GM18870 (cell line): Measurements from ENCODE around the gene LMO1.

Experiments used
- ATAC-seq: cut with Tn5 transposase; IDR thresholded peaks from one replicate; pipeline ENCODE4 v1.9.1; 2021; ENCODE audit warnings: moderate library complexity; ENCODE audit not compliant: unreplicated experiment

LMO1 gene

DNA sequence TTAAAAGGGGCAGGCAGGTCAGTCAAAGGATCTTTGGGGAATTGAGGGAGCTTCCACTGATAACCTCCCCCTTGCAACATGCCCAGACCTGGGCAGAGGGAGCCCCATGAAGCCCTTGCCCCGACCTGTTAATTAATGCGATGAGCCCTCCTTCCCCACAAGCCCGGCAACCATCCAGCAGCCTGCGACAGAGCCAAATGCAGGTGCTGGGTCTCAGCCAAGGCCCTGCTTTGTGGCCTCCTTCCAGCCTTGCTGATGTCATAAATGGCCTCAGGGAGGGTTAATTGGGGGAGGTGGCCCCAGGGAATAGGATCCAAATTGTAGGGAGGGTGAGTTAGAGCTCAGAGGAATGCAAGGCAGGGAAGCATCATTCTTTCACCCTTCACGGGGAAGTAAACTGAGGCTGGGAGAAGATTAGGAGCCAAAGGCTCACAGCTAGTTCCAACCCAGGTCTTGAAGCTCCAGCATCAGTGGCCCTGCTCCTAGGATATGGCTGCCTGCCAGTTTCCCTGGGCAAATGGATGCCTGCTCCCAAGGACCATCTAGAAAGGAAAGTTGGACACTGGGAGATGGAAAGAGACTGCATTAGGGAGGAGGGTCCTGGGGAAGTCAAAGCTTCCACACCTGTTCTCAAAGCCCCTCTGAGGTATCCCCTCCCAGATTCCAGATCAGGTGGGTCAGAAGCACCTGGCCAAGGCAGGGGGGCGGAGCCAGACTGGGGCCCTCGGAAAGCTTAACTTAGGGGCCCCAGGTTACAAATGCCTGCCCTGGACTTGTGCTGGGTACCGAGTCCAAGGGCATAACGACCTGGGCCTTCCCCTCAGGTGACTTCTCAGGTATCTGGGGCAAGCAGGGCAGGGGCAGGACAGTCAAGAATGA, 34.1 kb downstream of the LMO1 start:
- no peak for ATAC-seq

GRCh38 chr11:8228231-8228630, 35.4 kb downstream of the LMO1 start:
- no peak for ATAC-seq

DNA sequence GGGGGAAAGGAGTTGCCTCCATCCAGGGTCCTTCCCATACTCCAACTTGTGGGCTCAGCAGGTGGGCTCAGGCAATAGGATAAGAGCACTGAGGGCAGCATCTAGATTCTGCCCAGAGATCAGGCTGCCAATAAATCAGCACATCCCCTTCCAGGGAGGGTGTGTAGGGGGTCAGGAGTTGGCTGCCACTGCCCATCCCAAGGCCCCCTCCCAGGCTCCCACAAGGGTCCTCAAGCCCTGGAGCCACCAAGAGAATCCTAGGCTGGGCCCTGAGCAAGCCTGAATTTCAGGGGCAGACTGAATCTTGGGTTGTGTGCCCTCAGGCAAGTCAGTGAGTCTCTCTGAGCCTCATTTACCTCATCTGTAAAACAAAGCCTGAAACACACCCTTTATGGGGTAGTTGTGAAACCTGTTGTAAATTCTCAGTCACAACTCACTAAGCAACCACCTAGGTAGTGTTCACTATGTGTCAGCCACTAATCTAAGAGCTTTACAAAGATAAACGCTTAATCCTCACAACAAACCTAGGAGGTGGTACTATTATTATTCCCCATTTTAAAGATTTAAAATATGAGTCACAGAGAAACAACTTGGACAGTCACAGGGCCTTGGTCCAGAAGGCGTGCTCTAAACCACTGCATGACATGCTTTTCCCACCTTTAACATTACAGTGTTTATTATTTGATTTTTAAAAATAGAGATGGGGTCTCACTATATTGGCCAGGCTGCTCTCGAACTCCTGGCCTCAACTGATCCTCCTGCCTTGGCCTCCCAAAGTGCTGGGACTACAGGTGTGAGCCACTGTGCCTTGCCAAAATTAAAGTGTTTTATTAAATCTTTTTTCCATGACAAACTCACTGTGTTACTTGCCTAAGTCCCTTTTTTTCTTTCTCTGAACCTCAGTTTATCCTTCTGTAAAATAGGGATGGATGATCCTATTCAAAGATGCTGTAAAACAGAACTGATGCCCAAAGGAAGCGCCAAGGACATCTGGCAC, 36.2 kb downstream of the LMO1 start:
- no peak for ATAC-seq

- no peak for ATAC-seq
Observed at GRCh38 chr11:8225589-8226036, 38.1 kb downstream of the LMO1 start.

GRCh38 chr11:8224711-8225110, 39.0 kb downstream of the LMO1 start:
- no peak for ATAC-seq

DNA sequence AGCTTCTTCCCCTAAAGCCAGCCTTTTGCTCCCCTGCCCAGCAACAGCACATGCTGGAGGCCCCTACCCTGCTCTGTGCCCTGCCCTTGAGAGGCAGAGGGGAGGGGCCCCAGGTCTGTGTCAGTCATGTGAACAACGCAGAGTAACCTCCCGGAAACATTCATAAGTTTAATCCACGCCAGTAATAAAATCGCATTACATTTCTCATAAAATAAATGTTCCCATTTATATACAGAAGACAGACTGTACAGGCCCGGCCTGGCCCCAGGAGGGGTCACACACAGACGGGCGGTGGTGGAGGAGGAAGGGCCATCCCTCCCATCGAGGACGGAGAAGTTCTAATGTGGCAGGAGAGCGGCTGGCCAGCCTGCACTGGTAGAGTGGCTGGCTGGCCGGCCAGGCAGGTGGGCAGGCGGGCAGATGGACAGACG, 39.5 kb downstream of the LMO1 start:
- no peak for ATAC-seq

DNA sequence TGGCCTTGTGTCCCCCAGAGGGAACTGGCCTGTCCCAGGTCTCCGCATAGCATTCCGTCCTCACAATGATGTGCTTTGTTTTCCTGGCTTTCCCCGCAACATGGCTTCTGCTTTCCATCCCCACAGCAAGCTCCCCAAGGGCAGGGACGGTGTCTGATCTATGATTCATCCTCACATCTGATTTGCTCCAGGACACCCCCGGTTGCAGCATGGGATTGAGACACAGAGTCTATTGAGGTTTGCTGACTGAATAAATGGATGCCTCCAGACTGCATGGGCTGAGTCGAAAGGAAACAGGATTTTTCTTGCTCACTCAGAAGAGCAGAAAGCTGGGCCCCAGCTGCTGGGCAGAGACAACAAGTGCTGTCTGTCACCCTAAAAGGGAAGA, 40.2 kb downstream of the LMO1 start:
- ATAC-seq, result no peak

GRCh38 chr11:8222820-8223512, 40.7 kb downstream of the LMO1 start:
- ATAC-seq, result no peak

DNA sequence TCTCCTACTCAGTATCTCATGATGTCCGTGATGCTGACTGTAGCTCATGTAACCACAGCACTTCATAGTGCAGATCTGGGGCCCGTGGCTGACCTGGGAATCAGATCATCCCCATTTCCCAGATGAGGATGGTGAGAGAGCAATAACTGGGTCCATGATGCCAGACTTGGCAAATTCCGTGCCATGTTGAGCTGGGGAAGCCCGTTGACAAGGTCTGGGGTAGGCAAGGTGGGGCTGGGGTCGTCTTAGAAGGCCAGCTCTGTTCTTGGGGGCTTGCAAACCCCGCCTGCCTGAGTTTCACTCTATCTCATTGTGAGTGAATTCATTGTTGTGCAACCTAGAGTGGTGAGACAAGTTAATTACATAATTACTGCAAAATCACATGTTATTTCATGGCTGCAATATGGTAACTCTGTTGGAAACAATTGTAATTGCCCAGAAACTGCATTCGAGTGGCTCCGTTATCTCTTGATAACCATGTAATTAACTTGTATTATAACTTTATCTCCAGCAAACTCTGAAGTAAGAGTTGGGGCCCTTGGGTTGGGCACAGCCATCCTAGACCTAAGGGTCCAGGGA, 41.7 kb downstream of the LMO1 start:
- ATAC-seq, result no peak

GRCh38 chr11:8221046-8221723, 42.5 kb downstream of the LMO1 start:
- no peak for ATAC-seq

- no peak for ATAC-seq
Observed at GRCh38 chr11:8220261-8221045, 43.2 kb downstream of the LMO1 start.

GRCh38 chr11:8219257-8220021, 44.2 kb downstream of the LMO1 start:
- ATAC-seq, result no peak

DNA sequence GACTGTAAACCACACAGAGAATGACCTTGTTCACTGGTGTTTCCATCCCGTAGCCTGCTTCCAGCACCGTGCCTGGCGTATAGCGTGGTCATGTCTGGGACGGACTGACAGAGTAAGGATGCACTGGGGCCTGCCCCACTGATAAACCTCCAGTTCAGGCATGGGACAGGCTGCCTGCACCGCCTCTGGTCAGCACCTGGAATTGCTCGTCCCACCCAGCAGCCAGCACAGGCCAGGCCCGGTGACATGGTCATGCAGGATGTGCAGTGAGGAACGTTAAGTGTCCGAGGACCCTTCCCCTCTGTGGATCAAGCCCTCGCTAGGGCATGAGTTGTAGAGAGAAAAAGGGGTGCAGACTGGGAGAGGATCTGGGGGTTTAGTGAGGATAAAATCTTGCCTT, 44.8 kb downstream of the LMO1 start:
- no peak for ATAC-seq

DNA sequence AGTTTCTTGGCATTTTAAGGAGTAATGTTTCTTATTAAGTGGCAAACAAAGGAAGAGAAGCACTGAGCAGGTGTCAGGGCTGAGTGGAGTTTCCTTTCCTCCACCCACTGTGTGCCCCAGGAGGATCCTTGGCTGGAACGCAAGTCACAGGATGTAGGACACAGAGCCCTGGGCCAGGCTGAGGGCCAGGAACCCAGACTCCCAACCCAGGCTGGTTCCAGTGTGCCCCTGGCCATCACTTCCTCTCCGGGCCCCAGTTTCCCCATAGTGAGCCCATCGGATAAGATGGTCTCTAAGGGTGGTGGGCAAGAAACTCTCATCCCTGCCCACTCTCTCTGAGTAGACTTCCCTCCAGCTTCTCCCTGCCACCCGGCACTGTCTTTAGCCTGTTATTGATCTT, 45.3 kb downstream of the LMO1 start:
- no peak for ATAC-seq

DNA sequence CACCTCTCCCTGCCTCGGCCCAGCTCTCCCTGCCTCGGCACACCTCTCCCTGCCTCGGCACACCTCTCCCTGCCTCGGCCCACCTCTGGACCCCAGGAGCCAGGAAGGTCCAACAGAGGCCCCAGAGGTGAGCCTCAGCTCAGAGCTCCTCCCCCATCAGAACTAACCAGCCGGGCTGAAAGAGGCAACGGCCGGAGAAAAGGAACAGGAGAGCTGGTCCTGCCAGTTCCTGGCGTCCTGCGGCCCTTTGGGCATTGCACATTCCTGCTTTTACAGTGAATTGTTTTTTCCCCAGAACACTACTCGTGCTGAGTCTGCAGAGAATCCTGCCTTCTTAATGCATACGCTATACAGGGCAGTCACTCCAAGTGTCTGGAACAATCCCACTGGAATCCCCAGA, 45.8 kb downstream of the LMO1 start:
- no peak for ATAC-seq

- no peak for ATAC-seq
Observed at GRCh38 chr11:8217136-8217535, 46.5 kb downstream of the LMO1 start.

- ATAC-seq, result no peak
Observed at GRCh38 chr11:8213376-8213775, 50.3 kb downstream of the LMO1 start.

- ATAC-seq, result no peak
Observed at GRCh38 chr11:8209208-8209807, 54.4 kb downstream of the LMO1 start.
